Stimulated activated CD8-positive, alpha-beta memory T cell treated with anti-CD3 and anti-CD28 coated beads, Interleukin-4, amount 100 ng/mL, for 48 hours (primary cell): ENCODE measurements around the gene UTS2R.
"Not testable (repeated sequence)": the region's sequence is repeated elsewhere in the genome, so short reads cannot be mapped to it uniquely, and the experiment has no call there.

Experiments
- DNase-seq: peaks from one replicate; pipeline ENCODE4 v3.0.0-alpha.2; 2020

UTS2R gene

DNA sequence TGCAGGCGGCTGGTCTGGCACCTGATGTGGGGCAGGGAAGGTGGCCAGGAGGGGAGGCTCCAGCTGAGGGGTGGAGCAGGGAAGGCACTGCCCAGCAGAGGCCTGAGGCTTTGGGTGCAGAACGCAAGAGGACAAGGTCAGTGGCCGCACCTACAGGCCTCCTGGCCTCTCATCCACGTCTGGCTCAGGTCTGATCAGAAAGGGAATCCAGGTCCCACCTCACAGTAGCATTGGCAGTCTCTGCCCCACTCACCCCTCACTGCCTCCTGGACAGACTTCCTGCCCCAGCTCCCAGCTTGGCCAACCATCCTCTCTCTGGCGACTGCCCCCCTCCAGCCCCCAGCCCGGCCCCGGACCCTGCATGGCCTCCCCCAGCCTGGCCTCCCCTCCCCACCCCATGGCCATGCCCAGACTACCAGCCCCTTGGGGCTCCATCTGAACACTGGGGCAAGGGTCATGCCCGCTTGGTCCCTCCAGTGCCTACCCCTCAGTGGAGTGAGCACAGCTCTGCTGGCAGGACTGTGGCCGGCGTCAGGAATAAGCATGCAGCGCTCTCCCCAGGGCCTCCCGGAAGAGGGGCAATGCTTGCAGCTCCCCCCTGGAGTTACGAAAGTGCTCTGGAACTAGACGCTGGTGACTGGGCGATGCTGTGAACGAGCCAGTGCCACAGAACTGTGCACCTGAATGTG, 4.6 kb downstream of the UTS2R start:
- no peak for DNase-seq

DNA sequence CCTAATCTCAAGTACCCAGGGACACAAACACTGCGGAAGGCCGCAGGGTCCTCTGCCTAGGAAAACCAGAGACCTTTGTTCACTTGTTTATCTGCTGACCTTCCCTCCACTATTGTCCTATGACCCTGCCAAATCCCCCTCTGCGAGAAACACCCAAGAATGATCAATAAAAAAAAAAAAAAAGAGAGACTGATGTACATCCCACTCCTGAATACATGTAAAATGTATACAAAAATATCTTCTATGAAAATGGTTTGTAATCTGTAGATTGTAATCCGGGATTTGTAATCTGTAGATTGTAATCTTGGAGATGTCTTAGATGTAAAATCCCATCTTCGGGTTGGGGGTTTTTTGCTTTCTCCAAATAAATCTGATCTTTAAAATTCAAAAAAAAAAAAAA, 5.7 kb downstream of the UTS2R start:
- DNase-seq: not testable (repeated sequence)

DNA sequence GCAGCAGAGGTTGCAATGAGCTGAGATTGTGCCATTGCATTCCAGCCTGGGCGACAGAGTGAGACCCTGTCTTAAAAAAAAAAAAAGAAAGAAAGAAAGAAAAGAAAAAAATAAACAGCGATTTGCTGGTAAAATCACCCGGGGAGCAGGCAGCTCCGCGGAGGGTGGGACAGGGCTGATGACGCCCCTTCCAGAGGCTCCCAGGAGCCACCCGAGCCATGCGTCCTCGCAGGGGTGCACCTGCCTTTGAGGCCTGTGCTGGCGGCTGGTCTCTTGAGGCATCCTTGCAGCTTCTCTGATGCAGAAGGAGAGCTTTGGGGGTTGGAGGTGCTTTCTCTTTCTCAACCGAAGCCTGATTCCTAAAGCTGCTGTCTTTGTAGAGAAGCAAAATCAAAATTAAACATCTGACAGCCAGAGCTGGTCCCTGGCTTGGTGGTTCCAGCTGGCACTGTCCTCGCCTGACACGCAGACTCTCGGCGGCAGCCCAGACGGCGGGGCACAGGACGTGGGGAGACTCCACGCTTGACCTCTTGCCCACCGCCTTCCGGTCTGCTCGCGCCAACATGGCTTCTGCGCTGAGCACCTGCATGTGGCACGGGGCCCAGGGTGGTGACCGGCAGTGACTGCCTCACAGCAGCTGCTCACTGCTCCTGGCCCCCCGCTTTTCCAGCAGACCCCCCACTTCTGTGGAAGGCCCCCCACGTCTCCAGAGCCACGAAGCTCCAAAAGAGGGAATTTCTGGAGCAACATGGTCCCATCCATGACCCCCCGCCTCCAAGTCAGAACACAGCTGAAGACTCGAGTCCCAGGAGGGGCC, 6.6 kb downstream of the UTS2R start:
- no peak for DNase-seq

DNA sequence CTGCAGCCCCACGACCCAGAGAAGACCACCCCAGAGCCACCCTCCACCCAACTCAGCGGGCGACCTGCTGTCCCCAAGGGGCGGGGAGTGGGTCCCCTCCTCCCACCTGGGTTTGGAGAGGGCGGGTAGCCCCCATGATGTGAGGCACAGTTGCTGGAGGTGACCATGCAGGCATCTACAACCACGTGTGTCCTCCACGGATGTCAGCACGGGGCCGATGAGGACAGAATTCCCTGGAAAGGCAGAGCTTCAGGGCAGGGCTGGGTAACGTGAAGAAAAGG, 7.1 kb downstream of the UTS2R start:
- DNase-seq: no peak

DNA sequence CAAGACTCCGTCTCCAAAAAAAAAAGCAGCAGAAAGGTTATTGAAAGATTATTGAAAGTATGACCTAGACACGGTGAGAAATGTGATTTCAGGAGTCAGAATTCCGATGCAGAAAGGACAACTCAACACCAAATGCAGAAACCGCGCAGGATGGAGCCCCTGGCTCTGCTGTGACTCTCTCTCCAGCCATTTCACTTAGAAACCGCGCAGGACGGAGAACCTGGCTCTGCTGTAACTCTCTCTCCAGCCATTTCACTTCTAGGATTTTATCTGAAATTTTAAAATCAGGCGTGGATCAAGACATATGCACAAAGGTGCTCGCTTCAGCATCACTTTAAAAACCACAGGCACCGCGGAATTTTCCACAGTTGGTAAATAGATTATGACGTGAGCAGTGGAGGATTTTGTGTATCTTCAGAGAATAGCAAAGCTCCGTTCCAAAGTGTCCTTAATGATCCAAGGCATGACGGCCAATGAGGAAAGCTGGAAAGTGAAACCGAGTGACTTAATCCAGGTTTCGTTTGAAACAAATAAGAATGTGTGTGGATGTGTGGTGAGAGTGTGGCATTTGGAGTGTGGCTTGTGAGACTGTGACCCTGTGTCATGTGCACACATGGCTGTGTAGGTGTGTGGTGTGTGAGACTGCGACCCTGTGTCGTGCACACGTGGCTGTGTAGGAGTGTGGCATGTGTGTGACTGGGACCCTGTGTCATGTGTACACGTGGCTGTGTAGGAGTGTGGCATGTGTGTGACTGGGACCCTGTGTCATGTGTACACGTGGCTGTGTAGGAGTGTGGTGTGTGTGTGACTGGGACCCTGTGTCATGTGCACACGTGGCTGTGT, 9.5 kb downstream of the UTS2R start:
- no peak for DNase-seq

DNA sequence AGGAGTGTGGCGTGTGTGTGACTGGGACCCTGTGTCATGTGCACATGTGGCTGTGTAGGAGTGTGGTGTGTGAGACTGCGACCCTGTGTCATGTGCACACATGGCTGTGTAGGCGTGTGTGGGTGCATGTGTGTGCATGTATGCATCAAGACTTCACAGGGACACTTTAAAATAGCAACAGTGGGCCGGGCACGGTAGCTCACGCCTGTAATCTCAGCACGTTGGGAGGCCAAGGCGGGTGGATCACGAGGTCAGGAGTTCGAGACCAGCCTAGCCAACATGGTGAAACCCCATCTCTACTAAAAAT, 10.1 kb downstream of the UTS2R start:
- not testable (repeated sequence) for DNase-seq

DNA sequence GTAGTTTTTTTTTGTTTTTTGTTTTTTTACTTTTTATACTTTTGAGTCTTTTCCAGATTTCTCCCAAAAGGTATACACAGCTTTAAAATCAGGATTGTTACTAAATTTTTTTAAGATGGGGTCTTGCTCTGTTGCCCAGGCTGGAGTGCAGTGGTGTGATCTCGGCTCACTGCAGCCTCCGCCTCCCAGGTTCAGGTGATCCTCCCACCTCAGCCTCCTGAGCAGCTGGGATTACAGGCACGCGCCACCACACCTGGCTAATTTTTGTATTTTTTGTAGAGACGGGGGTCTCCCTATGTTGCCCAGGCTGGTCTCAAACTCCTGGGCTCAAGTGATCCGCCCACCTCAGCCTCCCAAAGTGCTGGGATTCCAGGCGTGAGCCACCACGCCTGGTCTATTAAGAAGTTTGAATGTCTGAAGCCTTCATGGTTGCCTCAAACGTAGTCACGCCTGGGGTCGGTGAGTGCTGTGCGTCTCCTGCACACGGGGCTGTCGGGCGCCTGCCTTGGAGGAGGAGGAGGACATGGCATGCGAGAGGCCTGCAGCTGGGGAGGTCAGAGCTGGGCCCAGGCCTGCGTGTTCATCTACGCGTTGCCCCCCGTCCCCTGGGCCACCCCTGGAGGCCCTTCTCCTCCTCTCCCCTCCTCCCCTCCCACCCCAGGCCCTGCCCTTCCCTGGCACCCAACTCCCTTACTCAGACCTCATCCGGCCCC, 10.8 kb downstream of the UTS2R start:
- not testable (repeated sequence) for DNase-seq

DNA sequence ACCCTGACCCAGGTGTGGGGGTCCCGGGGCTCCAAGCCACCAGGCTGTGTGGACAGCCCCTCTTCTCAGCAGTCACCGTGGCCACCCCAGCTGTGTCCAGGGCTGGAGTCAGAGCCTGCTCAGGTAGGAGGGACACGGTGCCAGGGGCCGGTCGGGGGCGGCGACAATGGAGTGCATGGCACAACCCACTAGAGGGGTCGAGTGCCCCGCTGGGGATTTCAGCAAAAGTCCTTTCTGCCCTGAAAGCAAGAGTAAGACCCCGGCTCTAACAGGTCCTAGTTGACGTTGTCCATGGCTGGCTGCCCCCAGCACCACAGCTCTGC, 11.3 kb downstream of the UTS2R start:
- no peak for DNase-seq

DNA sequence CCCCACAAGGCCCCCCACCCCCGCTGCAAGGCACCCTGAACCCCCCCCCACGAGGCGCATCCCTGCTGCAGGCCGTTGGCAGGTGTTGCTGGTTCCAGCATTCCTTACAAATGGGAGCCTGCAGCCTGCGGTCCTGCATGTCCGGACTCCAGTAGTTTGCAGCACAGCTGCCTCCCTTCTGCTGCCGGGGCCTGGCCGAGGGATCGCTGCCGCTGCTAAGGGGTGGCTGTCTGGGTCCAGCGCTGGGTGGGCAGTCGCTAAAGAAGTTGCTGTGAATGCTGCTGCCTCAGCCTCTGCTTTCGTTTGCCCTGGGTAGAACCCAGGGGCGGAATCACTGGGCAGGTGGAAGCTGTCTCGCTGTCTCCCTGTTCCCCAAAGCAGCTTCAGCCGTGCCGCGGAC, 11.8 kb downstream of the UTS2R start:
- no peak for DNase-seq

DNA sequence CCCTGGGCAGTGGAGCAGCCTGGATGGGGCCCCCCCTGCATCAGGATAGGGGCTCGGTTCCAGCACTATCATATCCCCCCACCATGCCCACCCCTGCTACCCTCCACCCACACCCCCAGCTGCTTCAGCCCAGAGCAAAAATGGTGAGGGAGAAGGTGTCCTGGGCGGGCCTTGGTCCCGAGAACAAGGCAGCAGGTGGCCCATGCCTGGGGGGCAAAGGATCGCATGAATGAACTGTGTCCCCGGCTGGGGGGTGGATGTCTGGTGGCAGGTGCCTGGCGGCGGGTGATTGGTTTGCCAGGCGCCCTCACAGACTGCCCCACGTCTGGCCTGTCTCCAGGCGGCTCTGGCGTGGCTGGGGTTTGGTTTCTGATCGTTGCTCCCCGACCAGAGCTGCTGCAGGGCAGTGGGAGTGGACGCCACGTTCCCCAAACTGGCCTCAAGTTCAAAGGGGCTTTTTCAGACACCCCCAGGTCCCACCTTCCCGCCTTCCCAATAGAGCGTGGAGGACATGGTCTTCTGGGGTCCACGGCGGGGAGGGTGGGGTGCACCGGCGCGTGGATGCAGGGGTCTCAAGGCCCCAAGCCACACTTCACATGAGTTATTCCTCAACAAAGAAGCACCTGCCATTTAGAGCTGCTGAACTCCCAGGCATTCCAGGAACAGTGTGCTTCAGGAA, 12.6 kb downstream of the UTS2R start:
- DNase-seq: no peak

DNA sequence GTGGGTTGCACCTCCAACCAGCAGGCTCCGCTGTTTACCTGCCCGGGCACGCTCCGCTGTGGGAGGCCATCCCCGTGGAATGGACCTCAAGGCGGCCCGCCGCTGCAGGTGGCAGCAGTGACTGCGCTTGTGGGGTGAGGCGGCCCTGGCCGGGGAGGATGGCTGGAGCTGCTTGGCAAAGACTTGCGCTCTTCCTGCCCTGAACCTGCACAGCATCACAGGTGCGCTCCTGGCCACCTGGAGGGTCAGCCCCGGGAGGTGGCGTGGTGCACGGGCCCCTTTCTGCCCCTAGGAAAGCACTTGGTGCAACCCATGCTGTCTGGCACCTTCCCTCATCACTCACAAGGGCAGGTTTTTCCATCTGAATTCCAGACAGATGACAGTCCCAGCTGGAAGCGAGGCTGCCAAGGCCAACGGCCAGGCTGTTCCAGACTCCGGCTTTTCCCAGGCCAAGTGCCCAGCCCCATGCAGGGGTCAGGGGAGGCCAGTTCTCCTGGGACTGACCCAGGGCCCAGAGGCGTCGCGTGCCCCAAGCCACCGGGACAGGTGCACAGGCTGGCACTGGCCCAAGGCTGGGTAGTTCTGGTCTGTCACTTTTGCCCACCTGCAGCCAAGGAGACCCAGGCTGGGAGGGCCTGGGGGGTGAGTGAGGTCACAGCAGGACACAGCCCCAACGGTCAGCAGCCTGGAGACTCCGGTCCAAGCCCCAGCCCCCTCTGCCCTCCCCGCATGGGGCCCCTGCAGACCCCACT, 13.3 kb downstream of the UTS2R start:
- no peak for DNase-seq

DNA sequence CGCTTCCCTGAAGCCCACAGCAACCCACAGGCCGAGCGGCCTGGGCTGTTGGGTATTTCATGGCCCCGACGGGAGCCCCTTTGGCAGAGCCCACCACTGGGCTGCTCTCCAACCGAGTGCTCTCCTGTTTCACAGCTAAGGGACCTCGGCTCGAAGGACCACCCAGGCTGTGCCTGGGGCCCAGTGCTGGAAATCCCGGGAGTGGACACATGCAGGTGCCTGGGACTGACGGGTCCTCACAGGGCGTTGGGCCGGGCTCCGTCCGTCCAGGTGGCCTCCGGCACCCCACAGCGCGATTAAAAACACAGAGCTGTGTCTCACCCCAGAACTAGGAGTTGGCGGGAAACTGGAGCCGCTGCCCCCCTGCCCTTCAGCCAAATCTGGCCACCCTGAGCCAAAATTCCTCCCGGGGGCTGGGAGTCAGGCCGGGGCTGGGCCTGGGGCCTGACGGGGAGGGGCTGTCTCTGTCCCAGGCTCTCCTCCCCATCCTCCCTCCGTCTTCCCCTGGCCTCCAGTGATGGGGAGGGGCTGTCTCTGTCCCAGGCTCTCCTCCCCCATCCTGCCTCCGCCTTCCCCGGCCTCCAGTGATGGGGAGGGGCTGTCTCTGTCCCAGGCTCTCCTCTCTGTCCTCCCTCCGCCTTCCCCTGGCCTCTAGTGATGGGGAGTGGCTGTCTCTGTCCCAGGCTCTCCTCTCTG, 14.1 kb downstream of the UTS2R start:
- no peak for DNase-seq

DNA sequence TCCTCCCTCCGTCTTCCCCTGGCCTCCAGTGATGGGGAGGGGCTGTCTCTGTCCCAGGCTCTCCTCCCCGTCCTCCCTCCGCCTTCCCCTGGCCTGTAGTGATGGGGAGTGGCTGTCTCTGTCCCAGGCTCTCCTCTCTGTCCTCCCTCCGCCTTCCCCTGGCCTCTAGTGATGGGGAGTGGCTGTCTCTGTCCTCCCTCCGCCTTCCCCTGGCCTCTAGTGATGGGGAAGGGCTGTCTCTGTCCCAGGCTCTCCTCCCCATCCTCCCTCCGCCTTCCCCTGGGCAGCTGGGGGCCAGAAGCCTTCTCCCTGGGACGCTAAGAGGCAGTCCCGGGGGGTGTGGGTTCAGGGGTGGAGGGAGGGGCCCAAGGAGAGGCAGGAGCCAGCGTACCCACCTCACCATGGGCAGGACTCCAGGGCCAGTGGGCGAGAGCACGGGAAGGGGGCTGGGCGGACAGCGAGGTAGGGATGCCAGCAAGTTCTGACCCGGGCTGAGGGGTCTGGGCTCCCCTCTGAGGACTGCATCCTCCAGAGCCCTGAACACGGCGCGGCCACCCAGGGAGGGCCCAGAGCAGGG, 14.8 kb downstream of the UTS2R start:
- no peak for DNase-seq

DNA sequence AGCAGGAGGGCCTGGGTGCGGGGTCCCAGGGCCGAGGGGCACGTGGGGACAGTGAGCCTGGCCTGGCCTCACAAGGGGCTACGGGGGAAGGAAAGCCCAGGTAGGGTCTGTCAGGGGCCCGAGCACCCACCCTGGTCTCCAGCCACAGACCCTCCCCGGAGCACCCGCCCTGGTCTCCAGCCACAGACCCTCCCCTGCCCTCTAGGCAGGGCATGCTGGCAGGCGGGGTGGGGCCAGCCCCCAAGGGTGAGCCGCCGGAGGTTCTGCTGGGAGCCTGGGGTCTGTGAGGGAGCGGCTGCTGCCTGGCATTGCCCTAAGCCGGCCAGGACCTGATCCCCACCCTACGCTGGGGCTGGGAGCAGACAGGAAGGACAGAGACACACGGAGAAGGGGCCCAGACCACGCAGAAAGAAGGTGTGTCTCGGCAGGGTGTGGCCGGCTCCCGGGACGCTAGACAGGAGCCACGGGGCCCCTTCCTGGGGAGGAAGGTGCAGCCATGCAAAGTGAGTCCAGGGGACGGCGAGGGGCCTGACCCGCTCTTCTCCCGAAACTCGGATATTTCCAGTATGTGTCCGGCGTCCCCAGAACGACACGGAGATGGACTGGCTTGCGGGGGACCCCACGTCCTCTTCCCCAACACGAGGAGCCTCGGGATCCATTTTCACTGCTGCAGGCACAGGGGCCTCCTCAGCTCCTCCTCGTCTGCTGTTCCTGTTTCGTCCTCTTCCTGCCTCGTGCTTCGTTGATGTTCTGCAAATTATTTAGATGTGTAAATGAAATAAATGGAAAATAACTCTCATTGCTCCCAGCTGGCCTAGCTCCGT, 15.5 kb downstream of the UTS2R start:
- DNase-seq: no peak

DNA sequence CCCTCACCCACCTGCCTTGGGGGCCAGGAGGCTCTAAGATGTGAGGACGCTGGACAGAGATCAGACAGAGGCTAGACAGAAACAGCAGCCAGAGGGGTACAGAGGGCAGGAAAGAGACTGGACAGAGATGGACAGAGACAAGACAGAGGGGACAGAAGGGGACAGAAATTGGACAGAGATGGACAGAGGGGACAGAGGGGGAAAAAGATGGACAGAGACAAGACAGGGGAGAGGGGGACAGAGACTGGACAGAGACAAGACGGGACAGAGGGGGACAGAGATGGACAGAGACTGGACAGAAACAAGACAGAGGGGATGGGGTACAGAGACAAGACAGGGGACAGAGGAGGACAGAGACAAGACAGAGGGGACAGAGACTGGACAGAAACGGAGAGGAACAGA, 16.1 kb downstream of the UTS2R start:
- DNase-seq: no peak

DNA sequence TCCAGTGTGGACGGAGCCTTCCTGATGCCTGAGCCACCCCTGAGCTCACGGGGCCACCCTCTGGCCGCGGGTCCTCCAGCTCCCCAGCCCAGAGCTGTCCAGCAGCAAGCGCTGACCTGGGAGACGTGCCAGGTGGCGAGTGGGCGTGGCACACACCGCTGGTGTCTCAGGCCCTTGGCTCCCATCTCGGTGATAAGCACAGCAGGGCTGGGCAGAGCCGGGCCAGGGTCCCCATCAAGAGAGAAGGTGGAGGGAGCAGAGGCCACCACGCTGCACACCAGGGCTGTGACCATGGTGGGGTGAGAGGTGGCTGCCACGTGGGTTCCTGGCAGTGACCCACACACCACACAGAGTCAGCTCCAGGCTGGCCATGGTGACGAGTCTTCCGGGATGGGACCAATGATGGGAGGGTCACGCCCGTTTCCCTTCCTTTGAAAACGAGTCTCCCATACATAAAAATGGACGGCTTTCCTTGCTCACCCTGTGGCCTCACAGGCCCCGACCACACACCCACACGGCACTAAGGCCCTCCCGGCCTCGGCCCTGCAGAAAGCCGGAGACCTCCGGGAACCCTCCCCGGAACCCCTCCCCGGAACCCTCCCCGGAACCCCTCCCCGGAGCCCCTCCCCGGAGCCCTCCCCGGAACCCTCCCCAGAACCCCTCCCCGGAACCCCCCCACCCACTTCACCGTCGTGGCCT, 16.8 kb downstream of the UTS2R start:
- no peak for DNase-seq

DNA sequence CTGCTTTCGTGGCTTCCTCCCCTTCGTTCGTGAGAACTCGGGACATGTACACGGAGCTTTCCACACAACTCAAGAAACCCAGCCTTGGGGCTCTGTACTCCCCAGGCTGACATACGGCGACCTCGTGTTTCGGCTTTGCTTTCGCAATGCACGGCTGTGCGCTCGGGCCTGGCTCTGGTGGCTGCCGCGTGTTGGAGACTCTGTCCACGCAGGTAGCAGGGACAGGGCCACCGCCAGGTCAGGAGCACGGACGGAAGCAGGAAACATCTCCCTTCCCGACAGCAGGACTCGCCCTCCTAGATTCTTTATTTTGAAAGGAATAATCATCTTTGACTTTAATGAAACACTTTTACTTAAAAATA, 17.3 kb downstream of the UTS2R start:
- no peak for DNase-seq

DNA sequence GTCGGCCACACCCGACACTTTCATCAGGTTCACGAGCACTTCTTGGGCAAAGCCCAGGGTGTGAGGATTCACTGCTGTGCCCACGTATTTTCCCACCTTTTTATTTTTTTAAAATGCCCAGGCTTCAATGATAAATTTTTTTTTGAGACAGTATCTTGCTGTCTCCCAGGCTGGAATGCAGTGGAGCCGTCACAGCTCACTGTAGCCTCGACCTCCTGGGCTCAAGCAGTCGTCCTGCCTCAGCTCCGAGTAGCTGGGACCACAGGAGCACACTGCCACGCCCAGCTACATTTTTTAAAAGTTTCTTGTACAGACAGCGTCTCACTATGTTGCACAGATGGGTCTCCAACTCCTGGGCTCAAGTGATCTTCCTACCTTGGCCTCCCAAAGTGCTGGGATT, 17.8 kb downstream of the UTS2R start:
- no peak for DNase-seq

DNA sequence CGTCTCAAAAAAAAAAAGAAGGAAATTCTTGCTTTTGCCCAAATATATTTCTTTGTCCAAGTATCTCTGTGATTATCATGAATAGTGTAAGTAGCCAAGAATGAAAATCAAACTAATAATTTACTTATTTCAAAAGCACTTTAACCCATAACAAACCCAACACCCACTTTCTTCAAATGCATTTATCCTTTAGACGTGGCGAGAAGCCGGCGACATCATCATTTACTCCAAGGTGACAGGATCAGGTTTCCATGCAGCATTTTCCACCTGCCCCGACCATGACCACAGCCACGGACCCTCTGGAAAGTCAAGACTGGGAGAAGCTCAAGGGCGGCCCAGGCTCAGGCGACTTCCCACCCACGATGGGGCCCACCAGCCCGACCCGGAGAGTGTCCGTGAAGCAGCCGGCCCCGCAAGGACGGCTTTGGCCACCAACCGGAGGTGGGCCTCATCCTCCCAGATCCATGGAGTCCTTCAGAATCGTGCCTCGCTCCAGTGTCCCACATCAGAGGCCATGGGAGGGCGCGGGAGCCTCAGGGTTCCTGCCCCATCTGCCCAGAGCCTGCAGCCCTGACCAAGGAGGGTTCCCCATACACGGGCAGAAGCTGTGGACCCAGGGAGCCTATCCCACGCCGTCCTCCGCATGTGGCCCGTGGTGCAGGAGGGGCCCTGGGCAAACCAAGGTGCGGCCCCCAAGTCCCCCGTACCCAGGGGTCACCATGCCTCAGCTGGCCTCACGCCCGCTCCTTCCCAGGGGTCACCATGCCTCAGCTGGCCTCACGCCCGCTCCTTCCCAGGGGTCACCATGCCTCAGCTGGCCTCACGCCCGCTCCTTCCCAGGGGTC, 18.7 kb downstream of the UTS2R start:
- no peak for DNase-seq
